Measurements from ENCODE around the gene PHF12.

The PHF12 gene

DNA sequence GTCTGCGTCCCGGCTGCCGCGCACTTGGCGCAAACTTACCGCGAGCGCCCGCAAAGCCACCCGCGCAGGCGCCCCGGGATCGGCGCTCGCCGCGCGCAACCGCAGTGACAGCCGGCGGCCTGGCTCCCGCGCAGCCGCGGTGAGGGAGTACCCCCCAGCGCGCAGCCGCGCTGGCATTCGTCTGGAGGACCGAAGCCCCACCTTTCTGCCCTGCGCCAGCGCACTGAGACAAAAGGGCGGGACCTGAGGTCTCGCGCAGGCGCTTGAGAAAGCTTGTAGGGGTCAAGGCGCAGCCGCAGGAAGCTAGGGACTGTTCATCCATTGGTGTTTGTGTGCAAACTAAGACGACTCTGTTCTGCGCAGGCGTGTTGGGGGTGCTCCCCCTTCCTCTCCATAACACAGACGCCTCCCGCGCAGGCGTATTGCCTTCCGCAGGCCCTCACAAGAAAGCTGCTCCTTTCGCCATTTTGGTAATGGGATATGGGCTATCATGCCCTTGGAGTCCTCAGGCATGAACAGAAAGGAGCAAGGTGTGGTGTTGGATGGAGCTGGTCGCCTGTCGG is at the start of gene PHF12:
TSS of gene PHF12 (minus strand) at position 91 of the 563 bp plus-strand sequence. CDS start 558 bp downstream, outside the sequence.
- FAIRE-seq: peak; percentile 74

DNA sequence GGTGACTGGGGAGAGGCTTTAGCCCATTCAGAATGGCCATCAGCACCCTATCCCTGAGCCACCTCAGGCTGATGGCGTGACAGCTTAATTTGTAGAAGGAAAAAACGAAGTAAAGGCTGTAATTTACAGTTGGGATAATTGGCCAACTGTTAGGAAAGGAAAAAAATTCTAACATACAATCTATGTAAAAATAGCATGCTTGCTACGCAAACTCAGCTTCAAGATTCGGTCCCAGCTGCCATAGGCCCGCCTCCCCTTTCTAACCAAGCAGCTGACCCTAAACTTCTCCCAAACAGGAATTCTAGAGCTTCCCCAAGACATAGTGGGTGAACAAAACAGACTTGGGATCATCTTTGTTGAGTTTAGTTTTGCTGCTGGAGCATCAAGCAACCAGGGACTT is 49.7 kb upstream of the PHF12 start:
- no peak for FAIRE-seq

DNA sequence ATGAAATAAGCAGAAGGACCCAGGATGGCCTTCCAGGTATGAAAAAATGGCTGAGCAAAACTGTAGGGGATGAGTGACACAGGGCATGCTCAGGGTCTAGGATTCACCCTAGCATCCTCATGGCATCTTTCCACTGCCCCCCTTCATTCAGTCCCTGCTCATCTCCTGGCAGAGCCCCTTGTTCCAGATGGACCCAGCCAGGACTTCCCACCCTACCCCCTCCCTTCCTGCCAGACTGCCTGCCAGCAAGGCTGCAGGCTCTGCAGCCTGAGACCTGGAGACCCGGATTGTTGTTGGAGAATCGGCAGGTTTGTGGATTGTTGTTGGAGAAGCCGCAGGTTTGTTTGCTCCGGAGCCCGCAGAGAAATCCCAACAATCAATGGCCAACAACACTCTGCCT is 47.9 kb upstream of the PHF12 start:
- FAIRE-seq: no peak

DNA sequence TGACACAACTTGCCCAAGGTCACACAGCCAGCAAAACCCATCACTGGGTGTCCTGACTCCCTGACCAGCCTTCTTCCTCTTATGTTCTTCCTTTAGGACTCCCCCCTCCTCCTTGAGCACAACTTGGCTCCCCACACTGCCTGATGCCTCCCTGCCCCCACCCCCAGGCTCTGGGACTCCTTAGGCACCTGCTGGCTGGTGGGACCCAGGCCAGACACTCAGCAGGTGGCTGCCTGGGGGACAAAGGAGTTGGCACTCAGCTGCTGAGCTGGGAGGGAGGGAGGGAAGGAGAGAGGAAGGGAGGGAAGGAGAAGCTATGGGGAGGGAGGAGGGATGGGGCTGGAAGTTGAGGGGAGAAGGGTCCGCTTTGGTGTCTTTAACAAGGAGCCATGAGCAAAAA is 46.5 kb upstream of the PHF12 start:
- no peak for FAIRE-seq

GRCh38 chr17:28996554-28997096 is 45.3 kb upstream of the PHF12 start:
- FAIRE-seq: no peak

DNA sequence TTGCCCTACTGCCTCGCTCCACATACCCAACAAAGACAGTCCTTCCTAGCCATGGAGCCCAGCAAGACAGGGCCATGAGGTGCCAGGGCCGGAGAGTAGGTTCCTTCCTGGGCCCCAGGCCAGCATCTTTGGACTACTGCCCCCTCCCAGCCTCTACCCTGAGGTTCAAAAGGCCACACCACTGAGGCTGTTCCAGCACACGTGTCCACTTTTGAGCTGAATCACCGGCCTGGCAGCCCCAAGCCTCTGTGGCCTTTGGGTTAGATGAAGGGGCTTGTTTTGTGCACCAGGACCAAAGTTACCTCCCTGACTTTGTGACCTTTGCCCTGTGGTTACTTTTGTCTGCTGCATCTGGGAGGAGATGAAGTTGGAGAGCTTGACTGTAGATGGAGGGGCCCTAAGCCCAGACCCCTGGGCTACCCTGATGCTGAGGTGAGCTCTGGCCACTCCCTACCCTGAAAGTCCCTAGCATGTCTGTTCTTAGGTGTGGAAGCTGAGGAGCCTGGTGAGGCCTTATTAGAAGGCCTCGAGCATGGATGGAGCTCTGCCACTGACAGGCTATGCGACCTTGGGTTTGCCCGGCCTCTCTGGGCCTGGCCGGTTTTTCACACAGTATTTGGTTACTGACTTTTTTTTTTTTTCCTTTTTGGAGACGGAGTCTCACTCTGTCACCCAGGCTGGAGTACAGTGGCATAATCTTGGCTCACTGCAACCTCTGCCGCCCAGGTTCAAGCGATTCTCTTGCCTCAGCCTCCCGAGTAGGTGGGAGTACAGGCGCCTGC is 42.5 kb upstream of the PHF12 start:
- no peak for FAIRE-seq

- no peak for FAIRE-seq
Observed at GRCh38 chr17:28992625-28993600, 41.6 kb upstream of the PHF12 start.

GRCh38 chr17:28992185-28992584 is 40.9 kb upstream of the PHF12 start:
- FAIRE-seq: no peak

DNA sequence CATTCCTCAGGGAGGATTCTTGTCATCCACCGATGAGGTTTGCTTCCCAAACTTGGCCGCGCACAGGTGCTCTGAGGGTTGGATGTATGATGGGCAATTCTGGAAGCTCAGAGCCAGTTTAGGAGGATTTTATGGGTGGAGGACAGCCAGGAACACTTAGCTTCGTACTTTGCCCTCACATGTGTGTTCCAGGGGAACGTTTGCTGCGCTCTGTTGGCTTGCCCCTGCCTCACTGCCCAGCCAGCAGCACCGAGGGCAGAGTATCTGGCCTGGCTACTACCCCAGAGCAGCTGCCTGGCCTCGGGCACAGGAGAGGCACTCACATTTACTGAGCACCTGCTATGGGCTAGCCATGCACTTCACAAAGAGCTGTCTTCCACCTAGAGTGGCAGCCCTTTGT is 40.5 kb upstream of the PHF12 start:
- no peak for FAIRE-seq

GRCh38 chr17:28989028-28989427 is 37.7 kb upstream of the PHF12 start:
- no peak for FAIRE-seq

GRCh38 chr17:28988475-28988874 is 37.2 kb upstream of the PHF12 start:
- no peak for FAIRE-seq

DNA sequence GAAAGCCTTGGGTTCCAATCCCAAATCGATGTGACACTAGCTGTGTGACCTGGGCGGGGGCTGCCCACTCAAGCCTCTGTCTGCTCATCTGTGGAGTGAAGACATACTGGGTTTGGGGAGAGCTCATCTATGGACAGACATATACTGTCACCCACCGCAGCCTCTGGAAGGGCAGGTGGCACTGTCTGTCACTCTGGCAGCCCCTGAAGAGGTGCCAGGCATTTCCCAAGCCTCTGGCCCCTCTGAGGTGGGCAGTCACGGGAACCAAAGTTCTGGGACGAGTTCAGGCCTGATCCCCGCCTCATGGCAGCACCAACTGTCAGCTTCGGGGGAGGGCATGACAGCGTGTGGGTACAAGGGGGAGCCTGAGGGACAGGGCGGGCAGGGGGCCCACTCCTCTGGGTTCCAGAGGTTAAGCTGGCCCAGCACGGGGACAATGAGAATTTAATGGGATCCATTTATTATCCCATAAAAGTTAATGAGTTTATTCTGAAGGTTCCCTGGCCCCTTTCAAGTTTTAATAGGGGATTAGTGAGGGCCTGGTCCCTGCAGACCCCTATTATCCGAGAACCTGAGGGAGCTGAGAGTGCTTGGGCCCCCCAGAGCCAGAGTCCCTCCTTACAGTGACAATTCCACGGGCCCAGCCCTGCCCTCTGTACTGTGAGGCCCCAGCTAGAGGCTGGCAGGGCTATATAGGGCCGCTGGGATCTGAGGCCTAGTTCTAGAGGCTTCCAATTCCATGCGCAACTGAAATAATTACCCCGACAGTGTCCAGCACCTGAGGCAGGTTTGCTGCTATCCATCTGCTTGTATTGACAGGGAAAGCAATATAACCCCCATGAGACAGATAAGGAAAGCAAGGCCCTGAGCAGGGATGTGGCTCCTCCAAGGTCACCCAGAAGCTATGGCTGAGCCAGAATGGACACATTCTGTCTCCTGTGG is 35.7 kb upstream of the PHF12 start:
- FAIRE-seq: no peak

GRCh38 chr17:28985950-28986713 is 34.8 kb upstream of the PHF12 start:
- FAIRE-seq: no peak

GRCh38 chr17:28983286-28984230 is 32.2 kb upstream of the PHF12 start:
- FAIRE-seq: no peak

GRCh38 chr17:28982131-28982793 is 30.9 kb upstream of the PHF12 start:
- no peak for FAIRE-seq

DNA sequence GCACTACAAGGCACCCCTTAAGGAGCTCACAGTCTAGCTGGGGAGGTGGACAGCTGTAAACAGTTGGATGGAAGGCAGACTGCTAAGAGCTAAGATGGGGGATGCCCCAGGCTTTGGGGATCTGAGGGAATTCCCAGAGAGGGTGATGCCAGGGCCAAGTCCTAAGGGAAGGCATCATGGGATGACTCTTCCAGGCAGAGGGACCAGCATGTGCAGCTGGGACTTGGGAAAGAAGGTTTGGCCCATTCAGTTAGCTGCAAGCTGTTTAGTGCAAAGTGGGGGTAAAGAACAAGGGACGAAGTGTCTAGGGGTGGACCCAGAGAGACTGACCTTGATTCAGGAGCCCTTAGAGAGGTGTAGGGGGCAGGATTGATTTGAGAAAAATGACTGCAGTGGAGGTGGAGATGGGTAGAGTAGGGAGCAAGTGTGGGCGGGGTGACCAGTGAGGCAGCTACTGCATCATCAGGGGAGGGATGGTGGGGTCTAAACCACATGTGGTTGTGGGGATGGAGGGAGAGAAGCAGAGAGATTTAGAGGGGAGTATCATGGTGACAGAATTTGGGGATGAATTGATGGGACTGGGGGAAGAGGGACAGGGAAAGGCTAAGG is 27.1 kb upstream of the PHF12 start:
- no peak for FAIRE-seq

- FAIRE-seq: no peak
Observed at GRCh38 chr17:28977659-28978355, 26.5 kb upstream of the PHF12 start.

- no peak for FAIRE-seq
Observed at GRCh38 chr17:28975646-28976045, 24.3 kb upstream of the PHF12 start.

Measured in A204.1 (cell line).